Measurements from ENCODE around the gene ASPN.

ASPN gene

DNA sequence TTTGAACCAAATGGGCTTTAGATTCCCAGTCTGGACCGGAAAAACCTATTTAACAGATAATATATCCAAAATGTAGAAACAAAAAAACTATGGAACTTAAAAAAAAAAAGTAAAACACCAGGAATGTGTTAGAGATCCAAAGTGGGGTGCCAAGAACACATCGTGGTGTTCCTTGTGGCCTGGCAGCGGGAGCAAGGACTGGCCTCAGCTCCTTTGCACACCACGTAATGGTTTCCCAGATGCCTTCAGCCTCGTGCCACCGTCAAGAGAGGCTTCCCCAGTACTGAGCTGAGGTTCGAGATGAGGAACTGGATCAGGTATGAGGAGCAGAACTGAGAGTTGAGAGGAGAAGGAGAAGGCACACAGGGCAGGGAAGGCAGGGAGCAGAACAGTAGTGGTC, 3.5 kb downstream of the ASPN start:
- TF ChIP-seq, protein P1, sequence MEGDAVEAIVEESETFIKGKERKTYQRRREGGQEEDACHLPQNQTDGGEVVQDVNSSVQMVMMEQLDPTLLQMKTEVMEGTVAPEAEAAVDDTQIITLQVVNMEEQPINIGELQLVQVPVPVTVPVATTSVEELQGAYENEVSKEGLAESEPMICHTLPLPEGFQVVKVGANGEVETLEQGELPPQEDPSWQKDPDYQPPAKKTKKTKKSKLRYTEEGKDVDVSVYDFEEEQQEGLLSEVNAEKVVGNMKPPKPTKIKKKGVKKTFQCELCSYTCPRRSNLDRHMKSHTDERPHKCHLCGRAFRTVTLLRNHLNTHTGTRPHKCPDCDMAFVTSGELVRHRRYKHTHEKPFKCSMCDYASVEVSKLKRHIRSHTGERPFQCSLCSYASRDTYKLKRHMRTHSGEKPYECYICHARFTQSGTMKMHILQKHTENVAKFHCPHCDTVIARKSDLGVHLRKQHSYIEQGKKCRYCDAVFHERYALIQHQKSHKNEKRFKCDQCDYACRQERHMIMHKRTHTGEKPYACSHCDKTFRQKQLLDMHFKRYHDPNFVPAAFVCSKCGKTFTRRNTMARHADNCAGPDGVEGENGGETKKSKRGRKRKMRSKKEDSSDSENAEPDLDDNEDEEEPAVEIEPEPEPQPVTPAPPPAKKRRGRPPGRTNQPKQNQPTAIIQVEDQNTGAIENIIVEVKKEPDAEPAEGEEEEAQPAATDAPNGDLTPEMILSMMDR (IDR thresholded peaks at IDR 0.05; ENCODE audit: low read length): no peak
- no peak for TF ChIP-seq EZH2 (IDR thresholded peaks at IDR 0.05; ENCODE audit: borderline replicate concordance, low read length)
- Histone ChIP-seq H3K9ac (ENCODE audit: low read length) (no peak overlapping the region), H3K4me2 (ENCODE audit: low read length) (no peak overlapping the region), H3K9me3 (ENCODE audit: low read length) (no peaks in the 10 kb centered on the region), H4K20me1 (ENCODE audit: insufficient read depth, low read length) (no peaks in the 10 kb centered on the region), H3K27me3 (ENCODE audit: insufficient read depth, low read length) (no peaks in the 10 kb centered on the region), H3F3A (ENCODE audit: insufficient read depth, low read length) (no peaks in the 10 kb centered on the region), H3K36me3 (ENCODE audit: insufficient read depth, low read length) (no peaks in the 10 kb centered on the region), H3K27ac (ENCODE audit: low read depth, low read length, poor library complexity, severe bottlenecking) (no peak overlapping the region), H3K4me1 (ENCODE audit: insufficient read depth, low read length, severe bottlenecking) (no peaks in the 10 kb centered on the region), H2AFZ (ENCODE audit: low read length) (no peak overlapping the region), H3K9me2 (ENCODE audit: low read depth, low read length) (no peaks in the 10 kb centered on the region), H3K79me2 (ENCODE audit: insufficient read depth, low read length) (no peaks in the 10 kb centered on the region), H3K4me3 (ENCODE audit: low read depth, low read length, poor library complexity, severe bottlenecking) (no peak overlapping the region)

DNA sequence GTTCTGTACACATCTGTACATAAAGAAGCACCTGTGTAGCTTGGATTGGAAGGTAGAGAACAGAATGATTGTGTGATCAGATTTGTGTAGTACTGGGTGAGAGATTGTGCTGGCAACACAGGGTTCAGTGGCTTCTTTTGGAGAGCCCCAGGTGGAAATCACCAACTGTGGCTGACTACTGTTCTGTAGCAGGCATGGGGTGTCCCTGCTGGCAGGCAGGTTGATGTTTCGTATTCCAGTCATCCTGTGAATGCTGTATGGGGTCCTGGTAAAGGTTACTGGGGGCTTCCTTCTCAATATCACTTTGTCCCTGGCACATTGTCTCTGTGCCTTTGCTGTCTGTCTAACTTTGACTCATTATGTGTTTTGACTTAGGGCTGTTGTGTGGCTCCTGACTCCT, 5.3 kb downstream of the ASPN start:
- Histone ChIP-seq H3K79me2 (ENCODE audit: insufficient read depth, low read length) (no peaks in the 10 kb centered on the region), H3K9me2 (ENCODE audit: low read depth, low read length) (no peaks in the 10 kb centered on the region), H3K4me1 (ENCODE audit: insufficient read depth, low read length, severe bottlenecking) (no peaks in the 10 kb centered on the region), H3F3A (ENCODE audit: insufficient read depth, low read length) (no peaks in the 10 kb centered on the region), H3K4me2 (ENCODE audit: low read length) (no peak overlapping the region), H3K9ac (ENCODE audit: low read length) (no peak overlapping the region), H2AFZ (ENCODE audit: low read length) (no peak overlapping the region), H3K27ac (ENCODE audit: low read depth, low read length, poor library complexity, severe bottlenecking) (no peak overlapping the region), H3K4me3 (ENCODE audit: low read depth, low read length, poor library complexity, severe bottlenecking) (no peak overlapping the region), H4K20me1 (ENCODE audit: insufficient read depth, low read length) (no peaks in the 10 kb centered on the region), H3K36me3 (ENCODE audit: insufficient read depth, low read length) (no peaks in the 10 kb centered on the region), H3K27me3 (ENCODE audit: insufficient read depth, low read length) (no peaks in the 10 kb centered on the region), H3K9me3 (ENCODE audit: low read length) (no peaks in the 10 kb centered on the region)
- TF ChIP-seq EZH2 (IDR thresholded peaks at IDR 0.05; ENCODE audit: borderline replicate concordance, low read length): no peak
- TF ChIP-seq, protein P1 (IDR thresholded peaks at IDR 0.05; ENCODE audit: low read length): no peak

DNA sequence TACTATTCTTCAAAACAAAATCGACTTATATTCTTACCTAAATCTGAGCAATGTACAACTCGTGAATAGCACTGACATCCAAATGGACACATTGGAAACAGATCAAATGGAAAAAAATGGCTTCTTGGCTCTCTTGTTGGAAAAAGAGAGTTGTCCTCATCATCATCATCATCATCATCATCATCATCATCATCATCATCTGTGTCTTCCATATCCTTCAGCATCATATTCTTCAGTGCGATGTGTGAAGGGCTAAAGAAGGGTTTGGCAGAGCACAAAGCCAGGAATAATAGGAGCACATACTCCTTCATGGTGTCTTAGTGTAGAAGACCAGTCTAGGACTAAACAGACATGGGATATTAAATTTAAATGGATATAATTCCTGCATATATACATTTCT, 7.7 kb downstream of the ASPN start:
- H3K36me3 ChIP-seq (ENCODE audit: insufficient read depth, low read length): no peaks in the 10 kb centered on the region
- TF ChIP-seq EZH2 (IDR thresholded peaks at IDR 0.05; ENCODE audit: borderline replicate concordance, low read length): no peak
- TF ChIP-seq, protein P1 (IDR thresholded peaks at IDR 0.05; ENCODE audit: low read length): no peak

More for the DNA sequence above, 7.7 kb downstream of the ASPN start:
- Histone ChIP-seq H3K27ac (ENCODE audit: low read depth, low read length, poor library complexity, severe bottlenecking) (no peak overlapping the region), H3K4me3 (ENCODE audit: low read depth, low read length, poor library complexity, severe bottlenecking) (no peak overlapping the region), H3K9me3 (ENCODE audit: low read length) (no peaks in the 10 kb centered on the region), H3F3A (ENCODE audit: insufficient read depth, low read length) (no peaks in the 10 kb centered on the region), H3K27me3 (ENCODE audit: insufficient read depth, low read length) (no peaks in the 10 kb centered on the region), H3K4me1 (ENCODE audit: insufficient read depth, low read length, severe bottlenecking) (no peaks in the 10 kb centered on the region), H3K4me2 (ENCODE audit: low read length) (no peak overlapping the region), H3K9me2 (ENCODE audit: low read depth, low read length) (no peaks in the 10 kb centered on the region), H3K79me2 (ENCODE audit: insufficient read depth, low read length) (no peaks in the 10 kb centered on the region), H2AFZ (ENCODE audit: low read length) (no peak overlapping the region), H3K9ac (ENCODE audit: low read length) (no peak overlapping the region), H4K20me1 (ENCODE audit: insufficient read depth, low read length) (no peaks in the 10 kb centered on the region)

Measured in OCI-LY1 (cell line).